Testis (tissue), 2 donors: ENCODE measurements around the gene NUP214.

Source experiments
- POLR2A ChIP-seq: fragments of 450-650 bp; IDR thresholded peaks from one replicate; pipeline ENCODE4 v1.6.1; 2017; ENCODE audit warnings: antibody characterized with exemption, mild to moderate bottlenecking, moderate library complexity
- TF ChIP-seq, protein P1 (sequence below), 3 experiments: fragments of 450-650 bp in 2 of 3; fragments of 200-600 bp in 1 of 3; sonication (generic) in 1 of 3; IDR thresholded peaks; one replicate each; pipeline ENCODE4 v1.5.1; 2016 to 2019; ENCODE audit warnings: antibody characterized with exemption in 3 of 3, mild to moderate bottlenecking in 2 of 3, moderate library complexity in 1 of 3

DNA sequence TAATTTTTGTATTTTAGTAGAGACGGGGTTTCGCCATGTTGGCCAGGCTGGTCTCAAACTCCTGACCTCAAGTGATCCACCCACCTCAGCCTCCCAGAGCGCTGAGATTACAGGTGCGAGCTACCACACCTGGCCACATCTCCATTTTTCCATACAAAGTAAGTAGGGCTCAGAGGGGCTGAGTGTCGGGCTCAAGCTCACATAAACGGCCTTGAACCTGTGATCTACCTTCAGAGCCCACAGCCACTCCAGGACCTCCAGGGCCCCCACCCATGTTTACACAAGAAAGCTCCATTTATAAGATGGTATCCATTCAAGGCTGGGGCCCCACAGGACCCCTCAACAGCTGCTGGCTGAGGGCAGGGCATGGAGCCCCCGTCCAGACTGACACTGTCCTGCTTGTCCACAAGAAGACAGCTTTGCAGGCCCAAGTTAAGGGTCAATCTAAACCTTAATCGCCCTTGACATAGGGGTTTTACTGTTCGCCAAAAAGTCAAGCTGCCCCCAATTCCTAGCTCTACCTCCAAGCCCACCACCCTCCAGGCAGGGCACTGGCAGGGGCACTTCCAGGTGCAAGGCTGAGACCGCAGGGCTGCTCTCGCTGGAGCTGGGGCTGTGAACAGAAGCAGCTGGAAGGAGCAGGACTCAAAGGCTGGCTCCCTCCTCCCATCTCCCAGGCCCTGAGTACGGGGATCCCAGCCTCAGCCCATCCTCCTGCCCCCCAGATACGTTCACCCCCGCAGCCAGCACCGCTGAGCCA lies 132.1 kb downstream of the NUP214 start:
- no peak for TF ChIP-seq POLR2A
- TF ChIP-seq, protein P1, sequence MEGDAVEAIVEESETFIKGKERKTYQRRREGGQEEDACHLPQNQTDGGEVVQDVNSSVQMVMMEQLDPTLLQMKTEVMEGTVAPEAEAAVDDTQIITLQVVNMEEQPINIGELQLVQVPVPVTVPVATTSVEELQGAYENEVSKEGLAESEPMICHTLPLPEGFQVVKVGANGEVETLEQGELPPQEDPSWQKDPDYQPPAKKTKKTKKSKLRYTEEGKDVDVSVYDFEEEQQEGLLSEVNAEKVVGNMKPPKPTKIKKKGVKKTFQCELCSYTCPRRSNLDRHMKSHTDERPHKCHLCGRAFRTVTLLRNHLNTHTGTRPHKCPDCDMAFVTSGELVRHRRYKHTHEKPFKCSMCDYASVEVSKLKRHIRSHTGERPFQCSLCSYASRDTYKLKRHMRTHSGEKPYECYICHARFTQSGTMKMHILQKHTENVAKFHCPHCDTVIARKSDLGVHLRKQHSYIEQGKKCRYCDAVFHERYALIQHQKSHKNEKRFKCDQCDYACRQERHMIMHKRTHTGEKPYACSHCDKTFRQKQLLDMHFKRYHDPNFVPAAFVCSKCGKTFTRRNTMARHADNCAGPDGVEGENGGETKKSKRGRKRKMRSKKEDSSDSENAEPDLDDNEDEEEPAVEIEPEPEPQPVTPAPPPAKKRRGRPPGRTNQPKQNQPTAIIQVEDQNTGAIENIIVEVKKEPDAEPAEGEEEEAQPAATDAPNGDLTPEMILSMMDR (IDR thresholded peaks at IDR 0.05), result no peak
